ENCODE data around the gene CYP2D6.

The CYP2D6 gene

GRCh38 chr22:42079319-42080251 lies 51.0 kb downstream of the CYP2D6 start, which contains the start of gene SMDT1:
Gene SMDT1 (plus strand): TSS chr22:42079700. CDS start chr22:42079769, 69 bp downstream.
- peak; percentile 98 for DNase-seq

DNA sequence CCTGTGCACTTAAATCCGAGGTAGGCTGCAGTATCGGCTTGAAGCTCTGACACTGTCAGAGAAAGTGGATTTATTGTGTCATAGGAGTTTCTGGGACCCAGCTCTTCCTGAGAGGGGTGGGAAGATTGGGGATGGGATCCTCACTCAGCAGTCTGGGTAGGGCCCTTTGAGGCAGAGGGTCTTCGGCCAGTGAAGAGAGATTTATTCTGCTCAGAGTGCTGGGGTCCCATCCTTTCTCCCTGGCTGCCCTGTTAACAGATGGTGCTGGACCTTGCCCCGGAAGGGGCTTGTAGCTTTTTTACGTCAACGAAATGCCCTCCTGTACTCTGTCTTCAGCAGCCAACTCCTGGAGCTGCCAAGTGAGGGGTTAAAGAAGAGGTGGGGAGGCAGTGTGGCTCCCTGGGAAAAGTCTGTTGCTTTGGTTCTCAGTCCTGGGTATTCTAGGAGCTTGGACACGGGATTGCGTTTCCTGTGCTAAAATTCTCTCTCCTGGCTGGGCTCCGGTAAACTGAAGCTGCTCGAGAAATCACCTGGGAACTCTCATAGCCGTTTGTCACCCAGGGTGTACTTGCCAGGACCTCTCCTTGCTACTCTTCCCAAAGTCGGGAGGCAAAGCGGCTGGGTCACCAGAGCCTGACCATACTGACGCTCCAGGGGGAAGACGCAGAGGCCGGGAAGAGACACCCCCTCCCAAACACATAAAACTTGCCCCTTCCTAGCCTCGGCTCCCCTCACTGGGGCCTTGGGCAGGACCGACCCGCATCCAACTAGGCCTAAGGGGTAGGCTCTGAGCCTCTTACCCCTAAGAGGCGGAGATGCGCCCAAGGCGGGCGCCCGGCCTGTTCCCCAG lies 51.9 kb downstream of the CYP2D6 start:
- DNase-seq = no peak

DNA sequence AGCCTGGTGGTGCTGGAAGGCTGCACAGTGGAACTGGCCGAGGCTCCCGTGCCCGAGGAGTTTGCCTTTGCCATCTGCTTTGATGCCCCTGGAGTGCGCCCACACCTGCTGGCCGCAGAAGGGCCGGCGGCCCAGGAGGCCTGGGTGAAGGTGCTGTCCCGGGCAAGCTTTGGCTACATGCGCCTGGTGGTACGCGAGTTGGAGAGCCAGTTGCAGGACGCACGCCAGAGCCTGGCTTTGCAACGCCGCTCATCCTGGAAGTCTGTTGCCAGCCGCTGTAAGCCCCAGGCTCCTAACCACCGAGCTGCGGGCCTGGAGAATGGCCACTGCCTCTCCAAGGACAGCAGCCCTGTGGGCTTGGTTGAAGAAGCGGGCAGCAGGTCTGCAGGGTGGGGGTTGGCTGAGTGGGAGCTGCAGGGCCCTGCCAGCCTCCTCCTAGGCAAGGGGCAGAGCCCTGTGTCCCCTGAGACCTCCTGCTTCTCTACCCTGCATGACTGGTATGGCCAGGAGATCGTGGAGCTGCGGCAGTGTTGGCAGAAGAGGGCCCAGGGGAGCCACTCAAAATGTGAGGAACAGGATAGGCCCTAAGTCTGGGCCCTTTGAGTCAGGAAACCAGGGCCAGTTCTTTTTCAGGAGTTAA lies 53.0 kb downstream of the CYP2D6 start:
- no peak for DNase-seq

- DNase-seq = no peak
Measured at GRCh38 chr22:42076764-42077485, 53.7 kb downstream of the CYP2D6 start.

Data from NCI-H82 (cell line).